Esophagus squamous epithelium (tissue), 4 donors: ENCODE results near the gene CLMP.

Source experiments
- CTCF ChIP-seq, 6 experiments: fragments of 450-650 bp in 4 of 6; fragments of 200-600 bp in 2 of 6; sonication (generic) in 2 of 6; IDR thresholded peaks; one replicate each; pipeline ENCODE4 v1.5.1; 2016 to 2019; ENCODE audit warnings: antibody characterized with exemption in 6 of 6, mild to moderate bottlenecking in 4 of 6, moderate library complexity in 4 of 6
- POLR2A ChIP-seq, 4 donors: fragments of 450-650 bp; IDR thresholded peaks; one replicate each; pipeline ENCODE4 v1.6.1; 2017; ENCODE audit warnings: antibody characterized with exemption in 4 of 4, mild to moderate bottlenecking in 4 of 4, moderate library complexity in 3 of 4

GRCh38 chr11:123091506-123091905, 103.5 kb downstream of the CLMP start:
- TF ChIP-seq CTCF (IDR thresholded peaks at IDR 0.05) = no peak
- TF ChIP-seq POLR2A (IDR thresholded peaks at IDR 0.05) = no peak
